UCSD-AML1 (cell line): Measurements from ENCODE around the gene SLC25A47.
"Not testable (repeated sequence)": the region's sequence is repeated elsewhere in the genome, so short reads cannot be mapped to it uniquely, and the experiment has no call there.

ENCODE experiments used
- DNase-seq: peaks from one replicate; lab custom pipeline; 2025; ENCODE audit not compliant: unreplicated experiment; lab: John Stamatoyannopoulos, UW

Gene SLC25A47

GRCh38 chr14:100304825-100305323, 18.3 kb upstream of the SLC25A47 start:
- no peak for DNase-seq

DNA sequence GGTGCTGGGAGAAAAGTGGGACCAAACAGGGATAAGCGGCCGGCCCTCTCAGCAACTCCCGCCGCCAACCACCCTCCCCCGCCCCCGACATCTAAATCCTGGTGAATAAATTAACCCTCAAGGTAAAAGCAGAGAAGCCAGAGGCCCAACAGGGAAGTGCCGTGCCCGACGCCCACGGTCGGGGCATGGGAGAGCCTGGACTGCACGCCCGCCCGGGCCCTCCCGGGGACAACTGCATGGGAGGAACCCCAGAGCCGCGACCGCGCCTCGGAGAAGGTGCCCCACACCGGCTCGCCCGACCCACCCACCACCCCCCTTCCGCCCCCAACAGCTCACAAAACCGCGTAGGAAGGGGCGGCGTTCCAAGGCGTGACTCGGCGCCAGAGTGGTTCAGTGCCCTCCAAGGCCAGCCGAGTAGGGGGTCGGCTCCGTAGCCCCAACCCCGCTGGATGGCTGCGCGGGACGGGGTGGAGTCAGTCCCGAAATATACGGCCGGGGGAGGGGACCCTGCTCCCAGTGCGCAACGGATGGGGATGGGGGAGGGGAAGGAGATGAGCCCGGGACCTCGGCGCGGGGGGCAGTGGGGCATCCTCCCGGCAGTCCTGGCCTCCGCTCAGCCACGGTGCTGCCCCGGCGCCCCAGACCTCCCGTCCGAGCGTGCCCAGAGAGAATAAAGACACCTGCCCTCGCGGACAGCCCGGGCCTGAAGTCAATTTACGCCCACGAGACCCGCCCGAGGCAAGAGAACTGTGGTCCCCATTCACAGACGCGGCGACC, 17.6 kb upstream of the SLC25A47 start:
- peak; percentile 66 for DNase-seq

GRCh38 chr14:100306101-100306997, 16.8 kb upstream of the SLC25A47 start, which contains the start of gene SLC25A29:
Gene SLC25A29 (minus strand): TSS chr14:100306444. CDS start chr14:100306232, 212 bp downstream.
- DNase-seq = peak; percentile 91

DNA sequence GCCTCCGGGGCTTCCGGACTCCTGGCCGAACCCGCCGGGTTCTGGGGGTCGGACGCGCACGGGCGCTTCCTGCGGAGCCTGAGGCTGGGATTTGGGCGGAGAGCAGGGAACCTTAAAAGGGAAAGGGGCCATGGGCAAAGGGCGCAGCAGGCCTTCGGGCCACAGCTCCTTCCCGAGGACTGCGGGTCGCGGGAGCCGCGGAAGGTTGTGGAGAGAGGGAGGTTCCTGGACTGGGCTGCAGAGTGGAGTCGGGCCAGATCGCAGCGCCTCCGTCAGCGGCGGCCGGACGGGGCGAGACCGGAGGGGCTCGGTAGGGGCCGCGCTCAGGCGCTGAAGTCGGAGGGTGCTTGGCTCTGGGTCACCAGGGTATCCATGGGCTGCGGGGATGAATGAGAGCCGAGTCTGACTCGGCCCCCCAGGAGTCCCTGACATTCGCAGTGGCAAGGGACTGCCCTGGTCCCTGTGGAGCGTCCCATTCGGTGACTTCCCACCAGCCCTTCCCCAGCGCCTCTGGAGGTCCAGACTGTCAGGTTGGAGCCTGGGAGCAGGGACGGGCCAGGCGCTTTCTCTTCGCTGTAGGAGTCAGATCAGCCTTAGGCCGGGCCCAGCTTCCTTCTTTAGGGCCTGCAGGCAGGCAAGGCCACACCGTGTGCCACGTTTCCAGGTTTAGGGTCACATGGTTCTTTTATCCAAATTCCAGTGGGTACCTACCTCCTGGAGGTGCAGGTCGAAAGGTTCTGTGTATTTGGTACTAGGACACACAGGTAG, 16.0 kb upstream of the SLC25A47 start:
- DNase-seq = peak; percentile 43

- no peak for DNase-seq
These were observed 15.2 kb upstream of the SLC25A47 start for GRCh38 chr14:100307766-100308426.

- DNase-seq = not testable (repeated sequence)
These were observed 14.7 kb upstream of the SLC25A47 start for GRCh38 chr14:100308427-100308792.

DNA sequence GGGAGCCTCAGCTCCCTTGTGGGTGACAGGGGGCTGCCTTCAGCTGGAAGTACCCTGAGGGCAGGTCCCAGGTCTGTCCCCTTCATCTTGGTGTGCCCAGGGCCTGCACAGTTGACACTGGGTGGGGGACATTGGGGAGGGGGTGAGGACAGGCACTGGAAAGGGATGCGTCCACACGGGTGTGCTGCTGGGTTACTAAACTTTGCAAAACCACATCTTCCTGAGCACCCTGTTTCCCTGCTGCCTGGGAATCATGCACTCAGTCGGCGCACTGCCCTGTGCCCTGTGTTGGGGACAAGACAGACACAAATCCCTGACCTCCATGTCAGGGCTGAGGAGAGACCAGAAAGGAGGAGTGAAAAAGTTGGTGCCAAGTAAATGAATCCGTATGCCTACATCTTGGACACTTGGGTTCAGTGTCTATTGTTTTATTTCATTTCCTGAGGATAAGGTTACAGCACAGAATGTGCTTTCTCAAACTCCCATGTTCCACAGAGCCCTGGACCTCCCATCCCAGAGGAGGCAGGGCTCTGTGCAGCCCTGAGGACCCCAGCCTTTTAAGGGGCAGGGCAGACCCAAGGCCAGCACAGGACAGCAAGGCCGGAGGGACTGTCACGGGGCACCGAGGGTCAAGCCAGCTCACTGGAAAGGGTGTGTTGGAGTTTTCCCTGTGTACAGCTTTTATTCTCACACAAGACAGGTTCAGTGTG, 14.0 kb upstream of the SLC25A47 start:
- peak; percentile 24 for DNase-seq

DNA sequence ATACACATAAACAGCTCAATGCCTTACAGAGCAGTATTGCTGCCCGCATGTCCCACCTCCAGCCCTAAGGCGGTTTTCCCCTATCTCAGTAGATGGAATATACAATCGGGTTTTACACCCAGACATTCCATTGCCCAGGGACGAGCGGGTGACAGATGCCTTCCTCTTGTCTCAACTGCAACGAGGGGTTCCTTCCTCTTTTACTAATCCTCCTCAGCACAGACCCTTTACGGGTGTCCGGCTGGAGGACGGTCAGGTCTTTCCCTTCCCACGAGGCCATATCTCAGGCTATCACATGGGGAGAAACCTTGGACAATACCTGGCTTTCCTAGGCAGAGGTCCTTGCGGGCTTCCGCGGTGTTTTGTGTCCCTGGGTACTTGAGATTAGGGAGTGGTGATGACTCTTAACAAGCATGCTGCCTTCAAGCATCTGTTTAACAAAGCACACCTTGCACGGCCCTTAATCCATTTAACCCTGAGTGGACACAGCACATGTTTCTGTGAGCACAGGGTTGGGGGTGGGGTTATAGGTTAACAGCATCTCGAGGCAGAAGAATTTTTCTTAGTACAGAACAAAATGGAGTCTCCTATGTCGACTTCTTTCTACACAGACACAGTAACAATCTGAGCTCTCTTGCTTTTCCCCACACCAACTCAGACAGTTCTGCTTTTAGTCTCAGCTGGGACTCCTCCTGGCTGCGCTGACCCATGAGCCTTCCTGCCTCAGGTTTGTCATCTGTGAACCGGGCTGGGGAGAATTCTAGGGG, 10.8 kb upstream of the SLC25A47 start:
- DNase-seq = peak; percentile 38

DNA sequence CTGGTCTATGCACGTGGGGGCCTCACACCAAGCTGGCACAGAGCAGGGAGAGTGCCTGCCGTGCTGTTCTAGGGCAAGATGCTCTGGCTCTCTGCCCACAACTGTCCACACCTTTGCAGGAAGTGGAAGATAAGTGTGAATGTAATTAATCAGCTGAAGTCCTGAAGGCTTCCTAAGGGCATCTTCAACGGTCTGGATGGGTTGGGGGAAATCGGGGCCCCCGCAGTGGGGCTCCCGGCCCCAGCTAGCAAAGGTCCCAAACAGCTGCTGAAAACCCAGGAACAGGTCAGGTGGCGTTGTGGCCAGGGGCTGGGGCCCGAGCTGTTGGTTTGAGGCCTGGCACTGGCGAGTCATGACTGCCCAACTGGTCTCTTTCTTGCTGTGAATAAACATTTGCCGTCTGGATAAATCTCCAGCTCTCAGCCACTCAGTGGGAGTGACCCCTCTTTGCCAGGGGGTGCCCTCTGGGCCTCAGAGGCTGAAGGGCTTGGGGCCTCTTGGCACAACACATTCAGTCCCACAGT, 10.2 kb upstream of the SLC25A47 start:
- DNase-seq = no peak

- no peak for DNase-seq
These were observed 9.5 kb upstream of the SLC25A47 start for GRCh38 chr14:100313464-100314230.

DNA sequence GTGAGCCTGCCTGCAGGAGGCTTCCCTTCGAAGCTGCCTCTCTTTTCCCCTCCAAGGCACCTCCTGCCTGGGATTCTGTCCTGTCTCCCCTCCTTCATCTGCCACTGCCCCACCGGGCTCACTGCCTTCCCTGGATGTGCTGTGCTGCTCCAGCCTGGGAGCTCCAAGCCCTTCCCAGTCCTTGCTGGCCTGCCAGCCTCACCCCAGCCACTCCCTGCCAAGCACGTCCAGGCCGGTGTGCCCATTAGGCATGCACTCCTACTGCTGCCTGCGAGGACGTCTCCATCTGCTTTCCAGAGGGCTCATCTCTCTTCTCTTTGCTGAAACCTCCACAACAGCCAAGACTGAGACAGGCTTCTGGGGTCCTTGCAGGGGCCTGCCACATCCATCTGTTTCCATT, 8.4 kb upstream of the SLC25A47 start:
- DNase-seq = no peak

DNA sequence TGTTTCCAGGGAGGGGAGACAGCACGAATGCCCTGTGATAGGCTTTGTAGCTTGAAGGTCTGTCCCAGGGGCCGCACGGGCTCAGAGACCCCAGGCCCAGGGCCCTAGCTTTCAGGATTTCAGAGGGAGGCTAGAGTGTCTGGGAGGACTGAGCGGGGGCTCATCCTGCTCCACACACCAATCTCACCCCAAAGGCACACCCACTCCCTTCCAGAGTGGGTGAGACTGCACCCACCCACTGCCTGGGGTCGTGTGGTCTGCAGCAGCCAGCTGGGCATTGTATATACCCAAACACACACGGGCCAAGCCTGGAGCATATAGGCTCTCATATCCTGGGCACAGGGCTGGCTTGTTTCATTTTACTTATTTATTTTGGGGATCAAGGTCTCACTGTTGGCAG, 5.8 kb upstream of the SLC25A47 start:
- DNase-seq = no peak

DNA sequence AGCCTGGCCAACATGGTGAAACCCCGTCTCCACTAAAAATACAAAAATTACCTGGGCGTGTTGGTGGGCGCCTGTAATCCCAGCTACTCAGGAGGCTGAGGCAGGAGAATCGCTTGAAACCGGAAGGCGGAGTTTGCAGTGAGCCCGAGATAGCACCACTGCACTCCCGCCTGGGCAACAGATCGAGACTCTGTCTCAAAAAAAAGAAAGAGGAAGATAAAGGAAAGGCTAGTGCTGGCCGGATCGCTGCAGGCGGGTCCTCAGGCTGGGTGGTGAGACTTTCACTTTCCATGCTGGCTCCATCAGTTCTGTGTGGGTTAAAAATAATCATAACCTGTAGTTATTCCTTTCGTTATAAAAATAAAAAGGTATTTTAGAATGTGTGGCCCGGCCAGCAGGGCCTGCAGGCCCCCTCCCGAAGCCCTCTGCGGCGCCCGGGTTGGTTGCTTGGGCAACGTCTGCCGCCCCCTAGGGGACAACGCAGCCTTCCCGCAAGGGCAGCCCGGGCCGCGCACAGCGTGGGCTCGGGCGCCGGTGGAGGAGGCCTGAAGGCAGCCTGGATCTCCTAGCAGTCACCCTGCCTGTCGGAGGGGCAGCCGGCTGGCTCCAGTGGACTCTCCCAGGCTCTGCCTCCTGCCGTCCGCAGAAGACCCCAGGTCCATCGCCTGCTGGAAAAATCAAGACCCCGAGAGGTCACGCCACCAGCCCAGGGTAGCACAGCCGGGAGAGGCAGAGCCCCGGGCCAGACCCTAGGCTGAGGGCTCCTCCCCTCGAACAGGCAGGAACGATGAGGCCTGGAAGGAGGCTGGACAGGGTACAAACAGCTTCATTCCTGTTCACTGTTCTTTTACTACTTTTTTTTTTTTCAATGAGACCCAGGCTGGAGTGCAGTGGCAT, 5.0 kb upstream of the SLC25A47 start:
- peak; percentile 79 for DNase-seq

- DNase-seq = no peak
These were observed 2.8 kb upstream of the SLC25A47 start for GRCh38 chr14:100320157-100320856.

- DNase-seq = no peak
These were observed 1.5 kb upstream of the SLC25A47 start for GRCh38 chr14:100321473-100322137.
